ENCODE data around the gene NXPH2. TPM values are rescaled to one million over a fixed set of nuclear protein-coding genes. Genes with fewer than 3 reads are reported as not detected.

Gene NXPH2
- total RNA-seq, 1 donor from 2014 or later: 1.0 TPM

GRCh38 chr2:138818556-138818955 lies 38.4 kb upstream of the NXPH2 start:
- FAIRE-seq: no peak
- peaks cover 1% of the 10 kb centered on the region for H3K4me1 Mint-ChIP-seq (ENCODE audit: low read depth, unreplicated experiment)

DNA sequence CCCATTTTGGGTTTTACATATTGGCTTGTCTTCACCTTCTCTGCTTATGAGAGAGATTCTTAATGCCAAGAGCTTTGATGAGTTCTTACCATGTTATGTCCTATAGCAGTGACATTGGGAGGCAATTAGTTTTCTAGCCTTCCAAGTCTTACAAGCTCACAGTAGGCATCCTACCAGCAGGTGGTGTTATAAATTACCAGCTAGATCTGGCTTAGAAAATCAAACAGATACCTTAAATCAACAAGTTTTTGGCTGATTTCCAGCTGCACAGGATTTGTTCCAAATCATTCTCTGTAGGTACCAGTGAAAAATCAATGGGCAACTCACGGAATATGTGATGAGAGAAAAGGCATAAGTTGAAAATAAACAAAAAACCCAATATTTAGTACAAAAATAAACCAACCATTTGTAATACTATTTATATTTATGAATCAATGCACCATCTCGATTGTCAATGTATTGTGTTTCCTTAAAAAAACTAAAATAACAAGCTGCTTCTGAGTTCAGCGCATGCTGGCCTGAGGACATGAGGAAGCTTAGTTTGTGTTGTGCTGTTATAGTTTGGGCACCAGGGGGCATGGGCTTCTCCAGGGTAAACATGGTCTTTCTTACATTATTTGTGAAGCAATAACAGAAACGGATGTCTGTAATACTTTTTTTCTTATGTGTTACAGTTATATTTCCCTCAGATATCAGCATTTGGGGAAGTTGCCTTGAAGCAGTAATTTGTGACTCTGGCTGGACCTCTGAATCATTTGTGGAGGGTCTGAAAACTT lies 34.1 kb upstream of the NXPH2 start:
- H3K27ac Mint-ChIP-seq (ENCODE audit: unreplicated experiment): no peak overlapping the region
- H3K9me3 Mint-ChIP-seq (ENCODE audit: unreplicated experiment): no peaks in the 10 kb centered on the region
- no peaks in the 10 kb centered on the region for H3K4me1 ChIP-seq (ENCODE audit: insufficient read depth, low read length)
- H3K4me3 Mint-ChIP-seq (ENCODE audit: unreplicated experiment): no peak overlapping the region
- DNase-seq (ENCODE audit: low read depth) (no peak), FAIRE-seq (no peak)
- H3K9me3 ChIP-seq (ENCODE audit: insufficient read depth, low read depth, low read length): no peaks in the 10 kb centered on the region
- H3K4me1 Mint-ChIP-seq (ENCODE audit: low read depth, unreplicated experiment): peaks cover 1% of the 10 kb centered on the region
- H3K27me3 Mint-ChIP-seq (ENCODE audit: low read depth, unreplicated experiment): no peaks in the 10 kb centered on the region
- H3K9ac ChIP-seq (ENCODE audit: low read length): no peak overlapping the region
- no peaks in the 10 kb centered on the region for H3K27me3 ChIP-seq (ENCODE audit: insufficient read depth, low read length)
- no peak overlapping the region for H3K4me3 ChIP-seq (ENCODE audit: insufficient read depth, low read depth, low read length)
- no peak overlapping the region for H2AFZ ChIP-seq (ENCODE audit: low read depth, low read length)
- no peaks in the 10 kb centered on the region for H3K79me2 ChIP-seq (ENCODE audit: insufficient read depth, low read length)
- no peak overlapping the region for H3K27ac ChIP-seq (ENCODE audit: low read depth, low read length)
- TF ChIP-seq CTCF (IDR thresholded peaks at IDR 0.05; ENCODE audit: insufficient read depth, low read depth, low read length) (no peak), EZH2 (IDR thresholded peaks at IDR 0.05; ENCODE audit: insufficient read depth, low read length) (no peak)
- no peaks in the 10 kb centered on the region for H3K36me3 Mint-ChIP-seq (ENCODE audit: low read depth, unreplicated experiment)
- H3K36me3 ChIP-seq (ENCODE audit: insufficient read depth, low read length): no peaks in the 10 kb centered on the region
- H4K20me1 ChIP-seq (ENCODE audit: insufficient read depth, low read length): no peaks in the 10 kb centered on the region
- H3K4me2 ChIP-seq (ENCODE audit: low read length): no peak overlapping the region

More at GRCh38 chr2:138818556-138818955, 38.4 kb upstream of the NXPH2 start:
- Histone ChIP-seq H3K79me2 (ENCODE audit: insufficient read depth, low read length) (no peaks in the 10 kb centered on the region), H3K27ac (ENCODE audit: low read depth, low read length) (no peak overlapping the region), H3K4me2 (ENCODE audit: low read length) (no peak overlapping the region), H3K9me3 (ENCODE audit: insufficient read depth, low read depth, low read length) (no peaks in the 10 kb centered on the region), H4K20me1 (ENCODE audit: insufficient read depth, low read length) (no peaks in the 10 kb centered on the region), H3K4me3 (ENCODE audit: insufficient read depth, low read depth, low read length) (no peak overlapping the region), H3K27me3 (ENCODE audit: insufficient read depth, low read length) (no peaks in the 10 kb centered on the region), H3K36me3 (ENCODE audit: insufficient read depth, low read length) (no peaks in the 10 kb centered on the region), H2AFZ (ENCODE audit: low read depth, low read length) (no peak overlapping the region), H3K9ac (ENCODE audit: low read length) (no peak overlapping the region), H3K4me1 (ENCODE audit: insufficient read depth, low read length) (no peaks in the 10 kb centered on the region)
- Mint-ChIP-seq H3K27ac (ENCODE audit: unreplicated experiment) (no peak overlapping the region), H3K27me3 (ENCODE audit: low read depth, unreplicated experiment) (no peaks in the 10 kb centered on the region), H3K4me3 (ENCODE audit: unreplicated experiment) (no peak overlapping the region), H3K9me3 (ENCODE audit: unreplicated experiment) (peaks cover 2% of the 10 kb centered on the region), H3K36me3 (ENCODE audit: low read depth, unreplicated experiment) (no peaks in the 10 kb centered on the region)
- no peak for DNase-seq (ENCODE audit: low read depth)
- TF ChIP-seq EZH2 (IDR thresholded peaks at IDR 0.05; ENCODE audit: insufficient read depth, low read length) (no peak), CTCF (IDR thresholded peaks at IDR 0.05; ENCODE audit: insufficient read depth, low read depth, low read length) (no peak)

GRCh38 chr2:138811431-138811830 lies 31.2 kb upstream of the NXPH2 start:
- H3K4me1 ChIP-seq (ENCODE audit: insufficient read depth, low read length): no peaks in the 10 kb centered on the region
- Mint-ChIP-seq H3K27me3 (ENCODE audit: low read depth, unreplicated experiment) (no peaks in the 10 kb centered on the region), H3K4me1 (ENCODE audit: low read depth, unreplicated experiment) (no peaks in the 10 kb centered on the region), H3K36me3 (ENCODE audit: low read depth, unreplicated experiment) (no peaks in the 10 kb centered on the region), H3K4me3 (ENCODE audit: unreplicated experiment) (no peak overlapping the region), H3K27ac (ENCODE audit: unreplicated experiment) (no peak overlapping the region), H3K9me3 (ENCODE audit: unreplicated experiment) (no peaks in the 10 kb centered on the region)
- DNase-seq (ENCODE audit: low read depth) (no peak), FAIRE-seq (no peak)
- TF ChIP-seq EZH2 (IDR thresholded peaks at IDR 0.05; ENCODE audit: insufficient read depth, low read length) (no peak), CTCF (IDR thresholded peaks at IDR 0.05; ENCODE audit: insufficient read depth, low read depth, low read length) (no peak)
- H3K4me2 ChIP-seq (ENCODE audit: low read length): no peak overlapping the region
- H3K36me3 ChIP-seq (ENCODE audit: insufficient read depth, low read length): no peaks in the 10 kb centered on the region
- no peaks in the 10 kb centered on the region for H4K20me1 ChIP-seq (ENCODE audit: insufficient read depth, low read length)
- no peak overlapping the region for H3K9ac ChIP-seq (ENCODE audit: low read length)
- H3K9me3 ChIP-seq (ENCODE audit: insufficient read depth, low read depth, low read length): no peaks in the 10 kb centered on the region
- no peak overlapping the region for H3K4me3 ChIP-seq (ENCODE audit: insufficient read depth, low read depth, low read length)
- H3K27me3 ChIP-seq (ENCODE audit: insufficient read depth, low read length): no peaks in the 10 kb centered on the region
- H2AFZ ChIP-seq (ENCODE audit: low read depth, low read length): no peak overlapping the region
- H3K27ac ChIP-seq (ENCODE audit: low read depth, low read length): no peak overlapping the region
- no peaks in the 10 kb centered on the region for H3K79me2 ChIP-seq (ENCODE audit: insufficient read depth, low read length)

Data from astrocyte (in vitro differentiated cells and primary cell).